ENCODE data around the gene DPYSL4. TPM values are rescaled to one million over a fixed set of nuclear protein-coding genes. Genes with fewer than 3 reads are reported as not detected.
A peak's percentile ranks its signal among the peaks of the same experiment; 100 is the strongest.

The DPYSL4 gene
- total RNA-seq, 1 donor, result 0.27 TPM

DNA sequence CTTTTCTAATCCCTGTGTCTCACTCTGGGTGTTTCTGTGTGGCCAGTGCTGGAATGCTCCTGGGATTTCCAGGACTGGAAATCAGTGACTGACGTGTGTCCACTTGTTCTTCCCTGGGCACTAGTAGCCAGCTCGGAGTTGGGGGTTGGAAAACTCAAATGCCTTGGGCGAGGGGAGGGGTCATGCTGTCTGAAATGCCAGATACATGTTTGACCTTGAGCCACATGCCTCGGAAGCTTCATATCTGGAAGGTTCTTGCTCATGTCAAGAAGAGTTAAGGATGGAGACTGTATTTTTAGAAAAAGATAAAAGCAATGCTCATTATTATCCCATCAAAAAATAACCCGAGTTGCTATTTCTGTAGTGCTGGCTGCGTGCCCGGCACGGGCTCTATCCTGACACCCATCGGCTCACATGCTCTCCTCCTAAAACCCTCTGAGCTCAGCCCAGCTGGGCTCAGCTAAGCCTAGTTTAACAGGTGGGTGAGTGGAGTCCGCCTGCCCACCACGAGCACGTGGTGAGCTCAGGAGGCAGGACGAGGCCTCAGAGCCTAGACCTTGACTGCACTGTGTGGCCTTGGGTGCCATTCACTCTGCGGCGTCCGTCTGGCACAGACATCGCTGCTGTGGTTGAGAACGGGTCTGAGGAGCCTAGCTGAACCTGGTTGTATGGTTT is 6.4 kb downstream of the DPYSL4 start:
- DNase-seq (ENCODE audit: low read depth in 2 of 3, low spot score in 2 of 3), result no peak

DNA sequence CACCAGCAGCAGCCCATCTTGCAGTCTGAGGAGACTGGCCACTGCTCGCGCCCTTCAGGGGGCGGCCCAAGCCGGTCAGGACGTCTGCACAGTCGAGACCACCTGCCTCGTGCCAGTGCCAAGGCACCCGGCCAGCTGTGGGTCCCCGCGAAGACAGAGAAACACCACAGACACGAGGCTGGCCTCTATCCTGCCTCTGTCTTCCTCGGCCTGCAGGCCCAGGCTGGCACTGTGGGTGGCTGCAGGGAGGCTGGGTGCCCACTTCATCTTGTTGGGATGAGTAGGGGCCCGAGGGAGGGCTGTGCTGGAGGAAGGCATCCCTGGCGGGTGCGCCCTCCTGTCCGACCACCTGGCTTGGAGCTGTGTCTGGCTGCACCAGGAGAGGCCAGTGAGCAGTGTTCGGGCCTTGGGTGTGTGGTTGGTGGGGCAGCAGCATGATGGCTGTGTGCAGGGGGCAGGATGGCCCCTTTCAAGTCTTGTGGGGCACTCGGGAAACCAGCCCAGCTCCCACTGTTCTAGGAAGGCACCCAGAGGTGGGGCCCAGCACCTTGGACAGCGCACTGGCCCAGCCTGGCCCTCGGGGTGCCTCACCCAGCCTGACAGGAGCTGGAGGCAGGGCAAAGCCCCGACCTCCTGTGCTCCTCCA is 7.3 kb downstream of the DPYSL4 start:
- DNase-seq (ENCODE audit: low read depth in 2 of 3, low spot score in 2 of 3), result peak in 1 of 3 donors; percentile 53

DNA sequence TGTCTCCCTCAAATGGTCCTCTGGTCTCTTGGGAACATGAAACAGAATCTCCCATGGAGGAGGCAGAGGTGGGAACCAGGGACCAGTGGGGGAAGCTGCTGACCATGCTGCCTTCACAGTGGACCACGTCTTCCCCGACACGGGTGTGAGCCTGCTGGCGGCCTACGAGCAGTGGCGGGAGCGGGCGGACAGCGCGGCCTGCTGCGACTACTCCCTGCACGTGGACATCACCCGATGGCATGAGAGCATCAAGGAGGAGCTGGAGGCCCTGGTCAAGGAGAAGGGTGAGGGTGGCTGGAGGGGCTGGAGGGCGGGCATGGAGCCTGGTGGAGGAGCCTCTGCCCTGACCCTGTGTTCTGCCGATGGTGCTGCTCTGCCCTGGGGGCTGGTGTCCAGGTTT is 8.0 kb downstream of the DPYSL4 start:
- DNase-seq (ENCODE audit: low read depth in 2 of 3, low spot score in 2 of 3), result no peak

DNA sequence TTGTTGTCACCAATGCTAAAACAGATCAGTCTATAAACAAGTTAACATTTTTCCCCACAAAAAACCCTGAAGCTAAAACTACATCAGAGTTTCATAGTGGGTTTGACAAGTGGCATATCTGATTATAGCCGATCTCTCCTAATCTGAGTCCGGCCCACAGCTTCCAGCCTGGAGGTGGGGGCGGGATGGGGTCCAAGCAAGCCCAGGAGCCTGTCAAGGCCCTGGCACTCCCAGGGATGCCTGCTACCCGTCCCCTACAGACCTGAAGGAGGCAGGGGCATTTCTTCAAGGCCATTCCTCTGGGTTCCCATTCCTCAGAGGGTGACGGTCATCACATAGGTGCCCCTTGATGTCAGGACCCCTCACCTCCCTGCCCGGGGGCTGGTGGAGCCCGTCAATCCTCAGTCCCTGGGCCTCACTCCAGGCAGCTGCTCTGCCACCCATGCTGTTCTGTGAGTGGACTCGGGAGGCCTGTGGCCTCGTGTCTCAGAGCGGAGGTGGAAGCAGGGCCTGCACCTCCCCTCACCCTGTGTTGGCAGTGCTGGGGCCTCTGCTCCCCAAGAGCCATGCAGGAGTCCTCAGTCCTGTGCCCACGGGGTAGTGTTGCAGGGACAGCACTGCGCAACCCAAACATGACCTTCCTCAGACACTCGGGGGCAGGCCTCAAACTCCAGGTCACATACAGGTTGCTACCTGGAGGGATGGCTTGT is 8.8 kb downstream of the DPYSL4 start:
- no peak for DNase-seq (ENCODE audit: low read depth in 2 of 3, low spot score in 2 of 3)

DNA sequence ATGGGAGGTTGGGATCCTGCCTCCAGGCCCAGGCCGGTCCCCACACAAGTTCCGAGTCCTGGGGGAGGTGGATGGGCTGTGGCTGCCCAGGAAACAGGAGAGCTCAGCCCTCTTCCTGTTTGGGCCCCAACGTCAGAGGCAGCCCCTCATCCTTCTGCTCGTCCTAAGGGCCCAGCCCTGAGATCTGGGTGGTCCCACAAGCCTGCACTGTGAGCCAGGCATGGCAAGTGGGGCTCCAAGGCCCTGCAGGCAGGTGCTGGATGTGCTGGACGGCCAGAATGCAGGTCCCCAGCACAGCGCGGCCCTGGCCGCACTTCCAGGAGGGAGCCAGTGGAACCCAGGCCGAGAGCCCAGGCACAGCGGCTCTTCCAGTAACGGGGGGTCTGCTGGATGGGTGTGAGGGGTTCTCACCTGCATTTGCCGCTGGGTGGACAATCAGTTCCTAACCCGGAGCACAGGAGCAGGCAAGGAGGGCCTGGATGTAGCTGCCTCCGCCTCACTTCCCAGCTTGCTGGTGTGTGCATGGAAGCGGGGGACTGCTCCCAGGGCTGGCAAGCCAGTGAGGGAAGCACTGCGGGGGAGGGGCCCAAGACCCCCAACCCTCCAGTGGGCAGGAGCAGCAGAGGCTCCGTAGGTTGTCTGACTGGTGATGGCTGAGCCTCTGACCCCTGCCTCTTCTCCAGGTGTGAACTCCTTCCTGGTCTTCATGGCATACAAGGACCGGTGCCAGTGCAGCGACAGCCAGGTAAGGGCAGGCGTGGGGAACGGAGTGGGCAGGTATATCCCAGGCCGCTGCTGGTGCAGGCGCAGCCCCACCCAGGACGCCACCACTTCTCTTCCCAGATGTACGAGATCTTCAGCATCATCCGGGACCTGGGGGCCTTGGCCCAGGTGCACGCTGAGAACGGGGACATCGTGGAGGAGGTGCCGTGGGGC is 9.7 kb downstream of the DPYSL4 start:
- no peak for DNase-seq (ENCODE audit: low read depth in 2 of 3, low spot score in 2 of 3)

DNA sequence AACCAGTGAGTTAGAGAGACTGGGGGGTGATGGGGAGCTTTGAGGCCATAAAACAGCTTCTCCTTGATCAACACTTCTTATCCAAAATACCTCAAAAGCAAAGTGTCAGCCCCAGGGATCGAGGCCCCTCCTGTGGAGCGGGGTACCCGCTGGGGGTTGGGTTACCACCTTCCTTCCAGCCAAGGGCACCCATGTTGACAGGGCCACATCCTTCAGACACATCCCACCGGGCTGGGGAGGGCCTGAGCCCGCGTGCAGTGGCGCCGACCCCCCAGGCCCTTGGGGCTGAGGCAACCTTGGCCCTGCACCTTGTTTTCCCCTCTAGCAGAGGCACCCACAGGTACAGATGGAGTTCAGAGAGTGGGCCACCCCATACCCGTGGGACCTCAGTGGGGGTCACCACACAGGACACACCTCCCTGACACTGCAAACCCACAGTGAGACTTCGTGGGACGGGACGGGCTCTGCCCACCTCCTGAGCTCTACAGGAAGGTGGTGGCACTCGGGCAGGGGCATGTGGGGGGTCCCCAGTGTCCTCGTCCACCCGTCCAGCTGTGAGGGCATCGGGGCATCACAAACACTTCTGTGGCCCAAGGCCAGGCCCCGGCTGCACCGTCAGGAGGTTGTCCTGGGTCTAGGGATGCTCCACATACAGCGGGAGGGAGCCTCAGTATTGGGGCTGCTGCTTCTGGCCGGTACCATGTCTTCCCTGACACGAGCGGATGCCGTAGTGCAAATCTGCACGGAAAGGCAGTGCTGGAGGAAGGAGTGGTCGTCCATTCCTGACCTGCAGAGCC is 10.7 kb downstream of the DPYSL4 start:
- DNase-seq (ENCODE audit: low read depth in 2 of 3, low spot score in 2 of 3), result no peak

DNA sequence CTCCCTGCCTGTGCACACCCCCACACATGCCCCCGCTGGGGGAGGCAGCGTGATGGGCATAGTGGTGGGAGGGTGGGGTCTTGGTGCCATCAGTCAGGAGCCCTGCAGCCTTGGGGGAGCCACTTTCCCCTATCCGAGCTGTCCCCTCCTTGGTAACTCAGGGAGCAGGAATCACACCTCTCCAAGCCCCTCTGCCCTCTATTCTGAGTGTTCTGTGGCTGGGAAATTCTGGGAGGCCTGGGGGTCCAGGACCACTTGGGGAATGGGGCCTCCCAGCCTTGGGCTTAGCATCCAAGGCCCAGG is 11.3 kb downstream of the DPYSL4 start:
- DNase-seq (ENCODE audit: low read depth in 2 of 3, low spot score in 2 of 3), result no peak

DNA sequence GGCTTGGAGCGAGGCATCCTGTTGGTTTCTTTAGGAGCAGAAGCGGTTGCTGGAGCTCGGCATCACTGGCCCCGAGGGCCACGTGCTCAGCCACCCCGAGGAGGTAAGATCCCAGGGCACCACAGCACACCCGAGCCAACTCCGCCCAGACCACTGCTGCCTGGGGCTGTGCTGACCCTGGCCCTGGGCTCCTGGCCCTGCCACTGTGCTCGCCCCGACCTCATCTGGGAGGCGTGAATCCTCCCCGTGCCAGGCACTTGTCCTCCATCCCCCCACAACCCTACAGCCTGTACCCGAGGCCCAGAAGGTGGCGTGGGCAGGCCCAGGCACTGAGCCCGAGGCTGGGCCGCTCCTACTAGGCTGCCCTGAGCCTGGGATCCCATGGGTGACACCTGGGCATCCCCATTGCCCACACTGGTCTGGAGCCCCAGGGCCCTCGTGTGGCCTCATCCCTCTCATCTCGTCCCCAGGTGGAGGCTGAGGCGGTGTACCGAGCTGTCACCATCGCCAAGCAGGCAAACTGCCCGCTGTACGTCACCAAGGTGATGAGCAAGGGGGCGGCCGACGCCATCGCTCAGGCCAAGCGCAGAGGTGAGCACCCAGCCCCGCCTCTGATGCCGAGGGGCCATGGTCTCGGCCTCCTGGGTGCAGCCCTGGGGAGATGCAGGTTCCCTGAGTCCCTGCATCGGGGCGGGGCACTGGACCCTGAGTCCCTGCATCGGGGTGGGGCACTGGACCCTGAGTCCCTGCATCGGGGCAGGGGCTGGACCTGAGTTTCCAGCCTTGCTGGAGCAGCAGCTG is 11.8 kb downstream of the DPYSL4 start:
- no peak for DNase-seq (ENCODE audit: low read depth in 2 of 3, low spot score in 2 of 3)

DNA sequence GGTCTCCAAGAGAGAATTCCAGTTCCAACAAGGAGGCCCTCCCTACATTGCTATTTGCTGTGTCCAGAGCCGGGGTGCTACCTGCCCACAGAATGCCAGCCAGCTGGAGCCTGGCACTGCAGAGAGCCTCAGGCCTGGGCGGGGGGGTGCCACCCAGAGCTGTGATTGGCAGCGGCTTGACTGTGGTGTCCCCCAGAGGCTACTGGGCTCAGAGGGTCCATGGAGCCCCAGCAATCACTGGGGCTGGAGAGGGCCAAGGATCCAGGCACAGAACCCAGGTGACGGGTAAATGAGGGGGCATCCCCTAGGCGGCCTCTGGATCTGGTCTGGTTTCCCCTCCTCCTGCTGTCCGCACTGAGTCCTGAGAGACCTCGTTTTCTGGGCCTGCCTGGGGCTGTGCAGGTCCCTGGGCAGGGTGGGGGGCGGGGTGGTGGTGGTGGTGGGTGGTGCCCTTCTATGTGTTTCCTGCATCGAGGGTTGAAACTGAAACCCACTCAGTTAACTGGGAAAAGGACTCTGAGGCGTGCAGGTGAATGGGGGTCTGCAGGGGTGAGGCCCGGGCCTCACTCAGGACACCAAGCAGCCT is 12.6 kb downstream of the DPYSL4 start:
- no peak for DNase-seq (ENCODE audit: low read depth in 2 of 3, low spot score in 2 of 3)

DNA sequence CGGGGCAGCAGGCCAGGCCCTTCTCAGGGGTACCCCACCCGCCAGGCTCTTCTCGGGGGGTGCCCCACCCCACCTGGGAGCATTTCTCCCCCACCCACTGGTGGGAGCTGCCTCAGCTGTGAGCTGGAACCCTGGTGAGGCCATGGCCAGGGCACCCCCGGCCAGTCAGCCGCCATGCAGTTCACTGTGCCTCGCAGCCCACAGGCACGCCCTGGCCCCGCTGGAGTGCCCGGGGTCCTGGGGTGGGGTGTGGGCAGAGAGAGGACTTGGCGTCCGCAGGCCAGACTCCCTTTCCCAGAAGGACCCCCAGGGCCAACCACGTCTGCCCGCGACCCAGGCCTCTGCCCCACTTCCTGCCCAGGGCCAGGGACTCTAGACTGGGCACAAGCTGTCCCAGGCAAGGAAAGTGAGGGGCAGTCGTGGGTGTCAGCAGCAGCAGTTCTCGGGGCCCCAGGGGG is 13.1 kb downstream of the DPYSL4 start:
- DNase-seq (ENCODE audit: low read depth in 2 of 3, low spot score in 2 of 3), result no peak

DNA sequence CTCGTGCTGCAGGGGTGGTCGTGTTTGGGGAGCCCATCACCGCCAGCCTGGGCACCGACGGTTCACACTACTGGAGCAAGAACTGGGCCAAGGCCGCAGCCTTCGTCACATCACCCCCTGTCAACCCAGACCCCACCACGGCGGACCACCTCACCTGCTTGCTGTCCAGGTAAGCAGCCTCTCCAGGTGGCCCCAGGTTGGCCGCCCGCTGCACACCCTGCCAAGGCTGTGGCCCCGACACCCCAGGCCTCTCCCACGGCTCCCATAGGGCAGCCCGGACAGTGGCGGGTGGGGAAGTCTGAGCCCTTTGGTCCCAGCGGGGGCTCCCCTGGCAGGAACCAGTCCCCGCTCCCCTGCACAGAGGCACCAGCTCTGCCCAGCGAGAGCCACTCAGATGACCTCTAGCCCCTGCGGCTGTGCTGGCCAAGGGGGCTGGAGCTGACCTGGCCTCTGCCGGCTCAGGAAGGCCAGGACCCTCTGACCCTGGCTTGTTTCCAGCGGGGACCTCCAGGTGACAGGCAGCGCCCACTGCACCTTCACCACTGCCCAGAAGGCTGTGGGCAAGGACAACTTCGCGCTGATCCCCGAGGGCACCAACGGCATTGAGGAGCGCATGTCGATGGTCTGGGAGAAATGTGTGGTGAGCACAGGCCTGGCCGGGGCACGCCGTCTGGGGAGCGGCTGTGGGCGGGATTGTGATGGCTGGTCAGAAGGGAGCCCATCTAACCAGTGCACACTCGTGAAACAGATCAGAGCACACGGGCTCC is 13.8 kb downstream of the DPYSL4 start:
- DNase-seq (ENCODE audit: low read depth in 2 of 3, low spot score in 2 of 3), result no peak

DNA sequence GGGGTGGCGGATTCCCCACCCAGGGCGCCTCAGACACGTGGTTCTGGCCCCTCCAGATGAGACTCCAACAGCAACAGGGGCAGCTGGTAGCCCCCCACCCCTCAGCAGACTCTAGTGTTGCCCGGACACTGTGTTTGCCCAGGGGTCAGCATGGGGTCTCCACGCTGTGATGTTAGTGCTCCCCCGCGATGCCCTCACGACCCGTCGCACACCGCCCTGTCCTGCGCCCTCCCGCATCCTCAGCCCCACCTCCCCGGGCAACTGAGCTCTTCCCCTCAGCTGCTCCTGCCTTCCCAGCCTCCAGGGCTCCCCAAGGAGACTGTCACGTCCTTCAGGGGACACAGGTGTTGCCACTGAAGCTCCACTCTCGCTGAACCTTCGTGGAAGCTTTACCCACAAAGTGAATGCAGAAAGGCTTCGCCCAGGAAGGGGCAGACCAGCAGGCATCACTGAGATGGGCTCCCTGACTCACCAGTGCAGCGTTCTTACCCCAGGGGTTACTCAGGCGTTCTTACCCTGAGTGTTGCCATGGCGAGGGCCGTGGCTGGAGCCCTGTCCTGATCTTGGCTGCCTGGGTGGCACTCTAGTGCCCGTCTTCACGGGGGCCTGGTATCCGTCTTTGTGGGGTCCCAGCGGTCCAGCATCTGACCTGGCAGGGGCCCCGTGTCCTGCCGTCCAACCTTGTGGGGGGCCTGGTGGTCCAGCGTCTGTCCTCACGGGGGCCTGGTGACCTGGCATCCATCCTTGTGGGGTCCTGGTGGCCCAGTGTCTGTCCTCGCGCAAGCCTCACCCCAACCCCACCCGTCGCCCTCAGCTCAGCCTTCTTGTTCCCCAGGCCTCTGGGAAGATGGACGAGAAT is 14.6 kb downstream of the DPYSL4 start:
- DNase-seq (ENCODE audit: low read depth in 2 of 3, low spot score in 2 of 3), result no peak

DNA sequence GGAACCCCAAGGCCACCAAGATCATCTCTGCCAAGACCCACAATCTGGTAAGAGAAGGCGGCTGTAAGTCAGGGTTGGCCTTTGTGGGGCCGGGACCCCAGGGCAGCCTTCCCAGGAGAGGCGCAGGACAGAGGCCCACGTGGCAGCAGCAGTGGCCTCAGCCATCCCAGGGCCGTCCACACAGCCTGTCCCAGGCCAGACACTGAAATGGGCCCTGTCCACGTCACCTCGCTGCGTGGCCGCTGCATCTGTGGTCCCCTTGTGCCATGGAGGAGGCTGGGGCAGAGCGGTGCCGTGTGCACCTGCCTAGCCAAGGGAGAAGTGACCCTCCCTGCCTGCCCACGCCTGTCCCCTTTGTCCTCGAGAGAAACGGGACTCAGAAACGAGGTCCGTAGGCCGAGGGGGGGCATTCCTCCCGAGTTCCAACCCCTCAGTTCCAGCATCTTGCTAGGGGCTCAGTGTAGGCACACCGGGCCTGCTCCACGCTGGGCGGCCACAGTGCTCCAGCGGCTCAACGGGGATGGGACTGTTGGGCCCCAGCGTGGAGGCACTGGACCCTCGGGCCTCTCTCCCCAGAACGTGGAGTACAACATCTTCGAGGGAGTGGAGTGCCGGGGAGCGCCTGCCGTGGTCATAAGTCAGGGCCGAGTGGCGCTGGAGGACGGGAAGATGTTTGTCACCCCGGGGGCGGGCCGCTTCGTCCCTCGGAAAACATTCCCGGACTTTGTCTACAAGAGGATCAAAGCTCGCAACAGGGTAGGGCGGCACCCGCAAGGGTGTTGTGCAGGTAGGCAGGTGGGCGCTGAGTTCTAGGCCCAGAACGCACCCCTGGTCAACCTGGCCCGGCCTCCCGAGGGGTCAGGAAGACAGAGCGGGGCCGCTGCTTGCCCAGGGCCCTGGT is 15.6 kb downstream of the DPYSL4 start:
- no peak for DNase-seq (ENCODE audit: low read depth in 2 of 3, low spot score in 2 of 3)

DNA sequence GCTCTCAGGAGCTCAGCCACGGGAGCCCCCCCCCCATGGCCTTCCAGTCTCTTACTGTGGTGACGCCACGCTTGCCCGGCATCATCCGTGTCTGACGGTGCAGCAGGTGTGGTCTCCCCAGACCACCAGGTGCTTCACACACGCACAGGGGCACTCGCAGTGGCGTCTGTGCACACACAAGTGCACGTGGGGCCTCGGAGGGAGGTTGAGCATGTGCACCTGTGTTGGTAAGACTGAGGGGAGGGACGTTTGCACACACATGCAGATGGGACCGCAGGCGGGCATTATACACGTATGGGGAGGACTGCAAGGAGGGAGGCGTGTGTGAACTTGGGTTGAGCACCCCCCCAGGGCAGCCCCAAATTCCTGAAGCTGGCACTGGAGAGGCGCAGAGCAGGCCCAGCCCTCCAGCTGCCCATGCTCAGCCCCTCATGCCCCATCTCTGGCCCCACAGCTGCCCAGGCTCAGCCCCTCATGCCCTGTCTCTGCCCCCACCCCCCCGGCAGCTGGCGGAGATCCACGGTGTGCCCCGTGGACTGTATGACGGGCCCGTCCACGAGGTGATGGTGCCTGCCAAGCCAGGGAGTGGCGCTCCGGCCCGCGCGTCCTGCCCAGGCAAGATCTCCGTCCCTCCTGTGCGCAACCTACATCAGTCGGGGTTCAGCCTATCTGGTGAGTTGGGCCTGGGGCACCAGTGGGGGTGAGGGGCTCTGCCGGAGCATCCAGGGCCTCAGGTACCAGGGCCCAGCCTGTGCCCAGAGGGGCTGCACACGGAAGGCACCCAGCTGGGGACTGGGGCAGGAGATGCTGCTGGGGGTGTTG is 16.7 kb downstream of the DPYSL4 start:
- DNase-seq (ENCODE audit: low read depth in 2 of 3, low spot score in 2 of 3), result no peak

DNA sequence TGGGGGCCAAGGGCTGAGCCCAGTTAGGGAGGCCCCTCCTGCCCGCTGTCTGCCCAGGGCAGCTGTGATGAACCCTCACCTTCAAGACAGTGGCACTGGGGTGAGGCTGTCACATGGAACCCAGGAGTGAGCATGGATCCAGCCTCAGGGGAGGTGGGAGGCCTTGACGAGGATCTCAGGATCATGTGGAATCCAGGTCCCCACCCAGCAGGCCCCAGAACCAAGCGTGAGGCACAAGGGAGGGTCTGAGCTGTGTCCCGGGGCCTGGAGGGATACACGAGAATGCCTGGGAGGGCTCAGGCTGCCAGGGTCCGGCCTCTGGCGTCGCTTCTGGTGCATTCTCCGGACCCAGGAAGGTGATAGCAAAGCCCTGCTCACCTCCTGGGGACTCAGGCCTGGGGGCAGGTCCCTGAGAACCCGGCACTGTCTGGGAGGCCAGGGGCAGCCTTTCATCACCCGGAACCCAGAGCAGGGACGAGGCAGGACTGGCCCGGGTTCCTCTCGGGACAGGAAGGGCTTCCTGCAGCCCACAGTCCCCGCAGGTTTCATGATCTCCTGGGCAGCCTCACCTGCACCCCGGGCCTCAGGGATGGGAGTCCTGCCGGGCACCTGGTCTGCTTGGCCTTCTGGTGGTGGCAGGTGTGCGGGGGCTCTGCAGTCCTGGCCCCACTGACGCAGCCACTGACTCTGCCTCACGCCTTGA is 17.5 kb downstream of the DPYSL4 start:
- no peak for DNase-seq (ENCODE audit: low read depth in 2 of 3, low spot score in 2 of 3)

All from hematopoietic multipotent progenitor cell (in vitro differentiated cells).